C1 segment of cervical spinal cord (tissue), 14 donors: ENCODE measurements around the gene PLCG2.
"Not testable (repeated sequence)": the region's sequence is repeated elsewhere in the genome, so short reads cannot be mapped to it uniquely, and the experiment has no call there.

Experiments used
- DNase-seq, 14 donors: peaks; one replicate each; lab custom pipeline; 2025; lab: John Stamatoyannopoulos, UW

PLCG2 gene

GRCh38 chr16:81938326-81939163 lies 159.5 kb downstream of the PLCG2 start:
- no peak for DNase-seq

GRCh38 chr16:81939164-81940056 lies 160.3 kb downstream of the PLCG2 start:
- DNase-seq = no peak

- no peak for DNase-seq
Observed at GRCh38 chr16:81940781-81941560, 161.9 kb downstream of the PLCG2 start.

GRCh38 chr16:81942007-81942601 lies 163.0 kb downstream of the PLCG2 start:
- no peak for DNase-seq

GRCh38 chr16:81945665-81946064 lies 166.6 kb downstream of the PLCG2 start:
- DNase-seq = no peak

- DNase-seq = no peak
Observed at GRCh38 chr16:81946206-81946605, 167.1 kb downstream of the PLCG2 start.

GRCh38 chr16:81951564-81951963 lies 172.5 kb downstream of the PLCG2 start:
- no peak for DNase-seq

GRCh38 chr16:81956213-81956948 lies 177.3 kb downstream of the PLCG2 start:
- DNase-seq = no peak

GRCh38 chr16:81964808-81965207 lies 185.7 kb downstream of the PLCG2 start:
- DNase-seq = no peak

GRCh38 chr16:81967358-81967757 lies 188.3 kb downstream of the PLCG2 start:
- DNase-seq = no peak

GRCh38 chr16:81971853-81972252 lies 192.8 kb downstream of the PLCG2 start:
- no peak for DNase-seq

- DNase-seq = no peak
Observed at GRCh38 chr16:81973737-81974136, 194.6 kb downstream of the PLCG2 start.

GRCh38 chr16:81975637-81976036 lies 196.5 kb downstream of the PLCG2 start:
- no peak for DNase-seq

GRCh38 chr16:81977335-81977942 lies 198.3 kb downstream of the PLCG2 start:
- not testable (repeated sequence) for DNase-seq

- DNase-seq = no peak
Observed at GRCh38 chr16:81987121-81987520, 208.0 kb downstream of the PLCG2 start.

- DNase-seq = no peak
Observed at GRCh38 chr16:81987706-81988105, 208.6 kb downstream of the PLCG2 start.

GRCh38 chr16:81992859-81993258 lies 213.8 kb downstream of the PLCG2 start:
- DNase-seq = peak in 1 of 14 donors; percentile 6

- no peak for DNase-seq
Observed at GRCh38 chr16:81994485-81994884, 215.4 kb downstream of the PLCG2 start.

- no peak for DNase-seq
Observed at GRCh38 chr16:81995651-81996050, 216.6 kb downstream of the PLCG2 start.
